Head of caudate nucleus (tissue), 42 donors: ENCODE data around the gene NCOA3.

Source experiments
- DNase-seq, 42 donors: peaks; one replicate each; pipeline versions ENCODE4 v3.0.0 to v3.0.0-alpha.2; 2020 to 2021; ENCODE audit warnings: mixed read lengths in 7 of 42
- intact Hi-C: fragments of 100-400 bp; cut with DNase I; formaldehyde crosslinking; loops from one replicate; pipeline ENCODE4 v1.15.0; 2022

NCOA3 gene

DNA sequence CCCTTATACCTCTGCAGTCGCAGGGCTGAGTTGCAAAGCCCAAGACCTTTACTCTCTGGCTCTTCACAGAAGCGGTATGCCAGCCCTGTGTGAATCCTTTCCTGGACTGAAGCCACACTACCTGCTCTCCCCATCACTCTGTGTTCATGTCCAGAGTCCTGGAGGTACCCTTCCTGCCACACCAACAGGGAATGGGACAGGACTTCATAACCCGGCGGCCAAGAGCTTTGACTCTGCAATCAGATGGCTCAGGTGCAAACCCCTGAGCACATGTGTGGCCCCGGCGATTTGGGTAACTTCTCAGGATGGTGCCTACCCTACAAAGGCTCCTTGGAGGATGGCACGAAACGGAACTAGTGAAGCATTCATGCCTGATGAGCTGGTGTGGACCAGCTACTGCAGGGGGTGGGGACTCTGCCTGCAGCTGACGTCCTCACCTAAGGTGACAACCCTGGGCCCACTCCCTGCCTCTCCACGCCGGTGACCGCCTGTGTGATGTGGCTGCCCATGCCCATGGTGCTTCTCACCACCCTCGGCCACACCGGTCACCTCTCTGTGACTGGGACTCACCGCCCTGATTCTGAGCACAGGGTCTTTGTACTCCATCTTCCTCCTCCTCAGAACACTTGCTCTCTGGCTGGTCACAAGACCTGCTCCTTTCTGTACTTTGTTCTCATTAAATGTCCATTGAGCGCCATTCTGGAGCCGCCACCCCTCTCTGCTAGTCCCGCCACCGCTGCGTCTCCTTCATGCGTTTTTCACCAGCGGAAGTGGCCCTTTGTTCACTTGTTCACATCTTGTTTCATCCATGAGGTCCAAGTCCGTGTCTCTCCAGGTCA is 166.8 kb downstream of the NCOA3 start:
- intact Hi-C loops: no loop called here
- DNase-seq: no peak

DNA sequence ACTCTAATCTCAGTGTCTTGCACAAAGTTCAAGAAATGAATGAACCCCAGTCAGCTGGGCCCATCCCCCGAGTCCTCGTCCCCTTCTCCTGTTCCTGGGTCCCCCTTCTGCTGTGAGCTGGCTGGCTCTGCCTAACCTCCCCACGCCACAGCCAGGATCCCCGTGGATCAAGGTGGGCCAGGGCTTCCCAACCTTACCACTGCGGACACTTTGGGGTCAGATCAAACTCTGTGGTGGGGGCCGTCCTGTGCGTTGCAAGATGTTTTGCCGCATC is 167.4 kb downstream of the NCOA3 start:
- intact Hi-C loops: no loop called here
- no peak for DNase-seq

DNA sequence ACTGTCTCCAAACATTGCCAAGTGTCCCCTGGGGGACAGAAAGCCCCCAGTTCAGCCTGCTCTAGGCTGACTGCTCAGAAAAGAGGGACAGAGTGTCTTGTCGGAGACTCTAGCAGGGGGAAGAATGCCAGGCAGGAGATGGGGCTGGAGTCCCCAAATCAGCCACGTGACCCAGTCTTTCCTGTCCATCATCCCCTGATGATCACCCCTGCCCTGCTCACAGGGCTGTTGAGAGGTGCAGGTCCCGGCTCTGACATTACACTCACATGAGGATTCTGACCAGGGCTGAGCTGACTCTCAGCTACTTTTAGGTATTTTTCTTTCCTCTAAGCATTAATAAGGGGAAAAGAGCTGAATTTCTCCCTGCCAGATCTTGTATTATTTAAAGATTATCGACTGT is 167.8 kb downstream of the NCOA3 start:
- DNase-seq: no peak
- intact Hi-C loops: no loop called here

DNA sequence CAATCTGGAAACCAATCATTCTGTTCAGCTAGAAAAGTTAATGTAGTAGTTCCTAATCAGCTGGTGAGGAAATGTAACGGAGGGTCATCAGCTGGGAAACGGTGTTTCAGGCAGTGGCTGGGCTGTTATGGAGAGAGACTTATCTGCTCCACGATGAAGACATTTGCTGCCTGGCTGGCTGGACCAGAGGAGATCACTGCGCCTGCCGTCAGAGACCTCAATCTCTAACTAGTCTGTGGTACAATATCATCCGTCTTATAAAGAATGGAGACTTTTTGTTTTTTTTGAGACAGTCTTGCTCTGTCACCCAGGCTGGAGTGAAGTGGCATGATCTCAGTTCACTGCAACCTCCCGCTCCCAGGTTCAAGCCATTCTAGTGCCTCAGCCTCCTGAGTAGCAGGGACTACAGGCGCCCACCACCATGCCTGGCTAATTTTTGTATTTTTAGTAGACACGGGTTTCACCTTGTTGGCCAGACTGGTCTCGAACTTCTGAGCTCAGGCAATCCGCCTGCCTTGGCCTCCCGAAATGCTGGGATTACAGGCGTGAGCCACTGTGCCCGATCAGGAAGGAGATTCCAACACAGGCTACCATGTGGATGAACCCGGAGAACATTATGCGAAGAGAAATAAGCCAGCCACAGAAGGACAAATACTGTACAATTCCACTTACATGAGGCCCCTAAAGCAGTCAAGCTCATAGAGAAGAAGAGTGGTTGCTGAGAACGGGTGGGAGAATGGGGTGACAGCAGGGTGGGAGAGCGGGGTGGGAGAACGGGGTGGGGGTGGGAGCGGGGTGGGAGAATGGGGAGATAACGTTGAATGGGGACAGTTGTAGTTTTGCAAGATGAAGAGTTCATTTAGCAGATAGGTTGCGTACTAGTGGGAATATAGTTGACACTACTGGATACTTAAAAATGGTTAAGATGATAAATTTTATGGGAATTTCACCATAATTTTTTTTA is 168.5 kb downstream of the NCOA3 start:
- intact Hi-C loops: no loop called here
- no peak for DNase-seq

DNA sequence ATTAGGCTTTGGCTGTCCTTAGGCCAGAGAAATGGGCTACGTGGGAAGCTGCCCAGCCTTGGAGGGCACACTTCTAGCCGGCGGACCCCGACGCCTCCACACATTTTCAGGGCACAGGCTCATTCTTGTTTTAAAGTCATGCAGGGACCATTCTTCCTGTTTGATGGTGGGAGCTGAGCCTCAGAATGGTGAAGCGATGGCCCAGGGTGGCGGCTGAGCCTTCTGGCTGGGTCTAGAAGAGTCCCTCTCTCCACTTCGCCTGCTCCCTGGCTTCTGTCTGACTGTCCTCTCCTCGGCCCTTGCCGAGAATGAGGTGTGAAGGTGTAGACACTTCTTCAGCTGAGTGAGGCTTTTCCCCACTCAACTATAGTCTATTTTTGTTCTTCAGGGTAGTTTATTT is 169.2 kb downstream of the NCOA3 start:
- DNase-seq: no peak

DNA sequence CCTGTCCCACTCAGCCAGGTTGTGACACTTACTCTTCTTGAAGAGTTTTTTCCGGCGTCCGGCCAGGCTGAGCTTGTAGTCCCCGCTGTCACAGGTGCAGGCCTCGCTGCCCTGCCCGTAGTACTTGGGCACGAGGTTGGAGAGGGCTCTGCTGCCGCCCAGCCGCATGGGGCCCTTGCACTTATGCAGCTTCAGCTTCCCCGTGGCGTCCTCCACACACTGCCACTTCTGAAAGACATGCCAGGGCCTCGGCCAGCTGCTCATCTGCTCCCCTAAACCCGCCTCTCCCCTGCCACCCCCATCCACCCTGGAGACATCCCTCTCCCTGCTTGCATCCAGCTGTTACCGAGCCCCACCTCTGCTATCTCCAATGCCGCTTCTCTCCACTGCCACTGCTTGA is 170.5 kb downstream of the NCOA3 start:
- intact Hi-C loops: no loop called here
- no peak for DNase-seq

More for the DNA sequence above, 169.2 kb downstream of the NCOA3 start:
- intact Hi-C loops: no loop called here

DNA sequence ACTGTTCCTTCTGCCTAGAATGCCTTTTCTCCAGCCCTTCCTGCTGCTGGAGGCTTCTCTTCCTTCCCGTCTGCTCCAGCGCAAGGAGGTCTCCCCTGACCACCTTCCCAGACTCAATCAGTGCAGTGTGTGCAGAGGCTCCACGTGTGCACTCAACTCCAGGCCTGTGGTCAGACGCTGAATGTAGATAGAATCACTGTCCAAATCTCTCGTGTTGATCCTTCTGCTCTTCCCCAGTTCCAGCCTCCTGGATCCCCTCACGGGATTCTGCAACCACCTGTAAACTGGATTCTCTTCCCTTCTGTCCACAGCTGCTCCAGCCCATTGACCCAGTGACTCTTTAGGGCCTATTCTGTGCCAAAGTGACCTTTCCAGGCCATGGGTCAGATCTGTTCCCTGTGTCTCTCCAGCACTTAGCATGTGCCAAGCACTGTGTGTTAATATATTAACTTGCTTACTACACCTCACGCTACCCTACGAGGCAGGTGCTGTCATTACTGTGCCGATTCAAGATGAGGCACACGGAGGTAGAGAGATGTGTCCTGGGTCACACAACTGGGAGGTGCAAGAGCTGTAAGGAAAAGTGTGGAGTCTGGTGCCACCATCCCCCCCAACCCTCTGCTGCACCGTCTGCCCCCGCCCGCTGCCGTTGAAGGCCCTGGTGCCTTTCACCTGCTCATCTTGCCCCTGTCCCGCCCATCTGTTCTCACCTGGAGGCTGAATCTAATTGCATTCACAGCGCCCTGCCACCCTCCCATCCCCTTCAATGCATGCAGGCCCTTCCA is 171.4 kb downstream of the NCOA3 start:
- intact Hi-C loops: no loop called here
- peak in 1 of 42 donors; percentile 26 for DNase-seq

DNA sequence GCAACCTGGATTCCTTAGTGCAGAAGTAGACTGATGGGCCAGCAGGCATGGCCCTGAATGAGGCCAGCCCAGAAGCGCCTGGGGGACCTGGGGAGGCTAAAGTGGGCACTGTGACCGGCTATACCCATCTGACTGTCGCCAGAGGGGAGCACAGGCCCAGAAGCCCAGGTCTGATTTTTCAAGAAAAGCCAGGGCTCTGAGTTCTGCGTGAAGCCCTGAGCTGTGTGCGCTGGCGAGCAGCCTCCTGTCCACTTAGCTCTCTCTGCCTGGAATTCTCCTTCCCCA is 171.9 kb downstream of the NCOA3 start:
- peak in 1 of 42 donors; percentile 28 for DNase-seq
- intact Hi-C loops: no loop called here

DNA sequence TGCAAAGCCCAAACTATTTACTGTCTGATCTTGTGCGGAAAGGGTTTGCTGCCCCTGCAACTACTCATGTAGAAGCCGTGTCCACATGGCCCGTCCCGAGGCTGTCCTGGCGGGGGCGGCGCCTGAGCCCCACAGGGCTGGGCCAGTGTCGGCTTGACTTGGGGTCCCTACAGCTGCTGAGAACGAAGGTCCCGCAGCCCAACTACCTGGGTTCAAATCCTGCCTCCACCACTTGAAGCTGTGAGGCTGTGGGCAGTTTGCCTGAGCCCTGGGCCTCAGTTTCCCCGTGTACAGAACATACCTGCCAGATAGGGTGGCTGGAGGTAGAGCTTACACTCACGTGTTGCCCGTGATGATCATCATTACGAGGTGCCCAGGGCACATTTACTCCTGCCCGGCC is 172.5 kb downstream of the NCOA3 start:
- intact Hi-C loops: no loop called here
- DNase-seq: peak in 1 of 42 donors; percentile 6

DNA sequence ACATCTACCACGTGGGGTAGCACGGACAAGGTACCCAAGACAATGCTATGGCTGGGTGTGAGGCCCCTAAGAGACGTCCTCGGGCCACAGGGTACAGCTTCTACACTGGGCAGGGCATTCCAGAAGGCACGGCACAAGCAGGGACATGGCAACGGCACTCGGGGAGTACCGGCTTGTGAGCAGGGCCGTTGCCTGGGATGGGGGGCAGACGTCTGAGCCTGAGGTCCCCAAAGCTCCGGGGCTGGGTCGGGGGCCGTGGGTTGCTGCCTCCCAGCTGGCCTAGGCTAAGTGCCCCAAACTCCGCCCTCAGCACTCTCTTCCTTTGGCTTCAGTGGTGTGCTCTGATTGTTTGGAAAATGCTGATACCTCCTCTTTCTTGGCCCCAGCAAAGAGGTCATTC is 173.0 kb downstream of the NCOA3 start:
- intact Hi-C loops: no loop called here
- DNase-seq: no peak

DNA sequence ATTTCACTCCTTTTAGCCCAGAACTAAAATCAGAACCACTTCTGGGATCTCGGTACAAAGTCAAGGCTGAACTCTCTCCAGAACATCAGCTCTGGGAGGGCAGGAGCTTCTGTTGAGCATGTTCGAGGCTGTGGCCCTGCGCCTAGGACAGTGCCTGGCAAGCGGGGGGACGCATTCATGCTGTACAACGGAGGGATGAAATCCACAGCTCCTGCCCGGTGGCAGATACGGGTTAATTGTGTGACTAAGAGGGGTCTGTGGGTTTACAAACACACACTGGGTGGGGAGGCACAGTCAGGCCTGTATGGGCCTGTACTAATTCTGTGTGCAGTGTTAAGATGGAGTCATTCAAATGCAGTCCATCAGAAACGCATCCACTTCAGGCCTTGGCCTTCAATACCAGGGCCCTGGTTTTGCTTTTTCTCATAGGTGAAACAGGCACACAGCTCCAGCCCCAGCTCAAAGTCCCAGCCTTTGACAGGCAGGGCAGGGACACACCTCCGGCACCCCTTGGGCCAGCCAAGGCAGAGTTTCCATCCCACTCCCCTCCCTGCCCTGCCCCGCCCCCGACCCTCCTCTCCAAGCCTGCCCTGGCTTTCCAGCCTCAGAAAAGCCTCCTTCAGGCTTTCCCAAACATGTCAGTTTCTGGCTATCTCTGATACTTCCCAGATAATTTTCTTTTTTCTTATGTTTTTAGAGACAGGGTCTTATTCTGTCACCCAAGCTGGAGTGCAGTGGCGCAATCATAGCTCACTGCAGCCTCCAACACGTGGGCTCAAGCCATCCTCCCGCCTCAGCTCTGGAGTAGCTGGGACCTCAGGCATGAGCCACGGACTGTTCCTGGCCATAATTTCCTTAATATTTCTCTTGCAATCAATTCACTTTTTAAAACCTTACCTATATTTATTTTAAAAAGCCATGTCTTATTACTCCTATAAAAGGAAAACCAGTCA is 173.8 kb downstream of the NCOA3 start:
- DNase-seq: no peak

DNA sequence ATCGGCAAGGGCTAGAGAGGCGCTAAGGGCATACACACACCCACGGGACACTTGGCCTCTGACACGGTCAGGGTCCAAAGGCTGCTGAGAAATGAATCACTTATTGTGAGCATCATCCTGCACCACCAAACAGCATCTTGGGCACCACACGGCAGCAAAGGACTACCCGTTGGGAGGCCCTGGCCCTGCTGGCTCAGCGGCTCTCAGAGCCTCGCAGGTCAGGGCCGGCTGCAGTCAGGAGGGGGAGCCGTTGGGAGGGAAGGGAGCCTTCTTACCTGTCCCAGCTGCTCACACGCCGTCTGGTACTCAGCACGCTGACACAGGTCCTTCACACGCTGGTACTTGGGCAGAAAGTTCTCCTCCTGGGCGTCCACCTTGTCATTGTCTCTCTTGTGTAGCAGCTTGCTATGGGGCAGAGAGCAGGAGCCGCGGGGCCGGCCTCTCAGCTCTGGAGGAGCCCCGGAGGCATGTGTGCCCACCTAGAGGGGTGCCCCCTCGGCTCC is 174.6 kb downstream of the NCOA3 start:
- no peak for DNase-seq
- intact Hi-C loops: no loop called here

More for the DNA sequence above, 173.8 kb downstream of the NCOA3 start:
- intact Hi-C loops: no loop called here

DNA sequence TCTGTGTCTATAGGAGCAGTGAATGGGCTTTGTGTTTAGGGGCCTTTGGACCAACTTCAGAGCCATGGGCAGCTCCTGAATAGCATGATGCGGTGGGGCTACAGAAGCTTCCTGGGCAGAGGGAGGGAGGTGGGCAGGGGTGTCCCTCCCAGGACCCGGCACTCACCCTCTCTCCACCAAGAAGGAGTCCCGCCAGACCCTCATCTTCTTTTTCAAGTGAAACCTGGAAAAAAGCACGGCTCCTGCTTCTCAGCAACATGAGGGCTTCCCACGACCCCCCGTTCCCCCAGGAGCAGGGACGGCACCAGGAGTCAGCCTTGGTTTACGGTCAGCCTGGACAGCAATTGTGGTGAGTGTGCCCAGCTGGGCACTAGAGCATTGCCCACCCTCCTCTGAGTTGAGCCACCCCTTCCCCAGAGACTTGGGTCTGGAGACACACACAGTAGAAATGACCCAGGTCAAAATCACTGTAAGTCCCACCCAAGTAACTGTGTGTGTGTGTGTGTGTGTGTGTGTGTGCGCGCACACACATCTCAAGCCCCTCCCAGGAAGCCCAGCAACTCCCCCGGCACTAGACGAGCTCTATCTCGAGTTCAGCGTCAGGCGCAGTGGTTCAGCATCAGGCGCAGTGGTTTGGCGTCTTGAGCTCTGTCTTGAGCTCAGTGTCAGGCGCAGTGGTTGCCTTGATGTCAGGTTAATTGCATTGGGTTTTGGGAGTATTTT is 175.4 kb downstream of the NCOA3 start:
- intact Hi-C loops: no loop called here
- DNase-seq: no peak

DNA sequence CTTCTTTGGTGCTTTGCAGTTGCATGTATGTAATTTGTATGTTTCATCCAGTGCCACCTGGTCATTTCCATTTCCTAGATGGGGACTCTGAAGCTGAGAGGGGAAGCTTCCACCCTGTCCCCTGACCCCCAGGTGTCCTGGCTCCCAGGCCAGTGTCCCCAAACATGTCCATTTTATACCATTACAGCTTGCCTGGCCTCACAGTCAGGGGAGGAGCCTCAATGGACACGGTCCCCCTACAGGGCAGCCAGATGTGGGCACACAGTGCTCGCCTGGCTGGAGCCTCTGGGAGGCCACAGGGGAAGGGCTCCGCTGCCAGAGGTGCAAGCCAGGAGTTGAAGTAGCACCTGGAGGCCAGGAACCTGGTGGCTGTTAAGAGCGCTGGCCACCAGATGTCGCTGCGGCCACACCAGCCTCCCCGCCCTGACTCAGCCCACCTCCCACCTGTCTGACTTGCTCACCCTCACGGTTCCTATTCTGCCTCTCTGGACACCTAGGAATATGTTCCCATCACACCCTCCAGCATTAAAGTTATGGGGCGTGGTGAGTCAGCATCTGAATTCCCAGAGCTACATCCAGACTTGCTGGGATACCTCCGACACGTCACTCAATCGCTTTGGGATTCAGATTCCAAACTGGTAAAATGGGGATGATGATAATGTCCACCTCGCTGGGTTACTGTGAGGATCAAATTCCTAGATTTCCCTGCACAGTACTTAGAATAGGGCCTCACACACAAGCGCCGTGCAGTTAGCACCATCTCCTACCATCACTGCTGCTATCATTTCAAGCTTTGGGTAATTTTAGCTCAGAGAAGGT is 176.2 kb downstream of the NCOA3 start:
- intact Hi-C loops: no loop called here
- DNase-seq: peak; percentile 26 to 78 (median 56)

DNA sequence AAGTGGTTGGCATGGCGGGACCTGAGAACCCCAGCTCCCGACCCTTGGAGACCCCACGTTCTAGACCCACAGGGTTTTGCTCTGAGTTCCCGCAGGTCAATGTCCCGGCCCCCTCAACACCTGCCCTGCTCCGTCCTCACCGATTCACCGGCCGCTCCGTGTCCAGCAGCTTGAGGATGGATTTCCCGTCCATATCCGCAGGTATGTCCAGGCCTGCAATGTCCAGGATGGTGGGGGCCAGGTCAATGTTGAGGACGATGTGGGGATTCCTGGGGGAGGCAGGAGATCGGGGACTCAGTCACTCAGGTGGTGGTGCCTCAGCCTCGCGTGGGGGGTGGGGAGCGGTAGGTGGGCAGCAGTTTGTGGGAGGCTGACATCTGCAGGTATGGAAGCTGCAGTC is 176.8 kb downstream of the NCOA3 start:
- DNase-seq: no peak
- intact Hi-C loops: no loop called here

DNA sequence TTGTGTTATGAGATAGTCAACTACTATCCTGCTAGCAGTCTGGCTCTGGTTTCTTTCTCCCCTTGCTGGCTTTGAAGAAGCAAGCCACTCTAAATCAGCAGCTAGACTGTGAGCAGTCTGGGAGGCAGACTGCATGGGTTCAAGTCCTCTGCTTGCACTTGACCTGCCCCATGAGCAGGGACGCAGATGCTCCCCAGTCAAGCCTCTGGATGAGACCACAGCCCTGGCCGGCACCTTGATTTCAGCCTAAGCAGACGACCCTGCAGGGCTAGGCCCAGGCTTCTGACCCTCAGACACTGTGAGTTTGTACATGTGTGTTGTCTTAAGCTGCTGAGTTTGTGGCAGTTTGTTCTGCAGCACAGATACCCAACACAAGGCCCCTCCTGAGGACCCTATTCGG is 177.8 kb downstream of the NCOA3 start:
- intact Hi-C loops: no loop called here
- no peak for DNase-seq
